Spinal cord (tissue), 10 donors: Measurements from ENCODE around the gene RASGRP1. TPM values are rescaled to one million over a fixed set of nuclear protein-coding genes. Genes with fewer than 3 reads are reported as not detected.

Source experiments
- DNase-seq, 6 donors: peaks; one replicate each; pipeline versions ENCODE4 v3.0.0 to v3.0.0-alpha.2; 2013 to 2015; ENCODE audit warnings: low spot score in 6 of 6, low read depth in 4 of 6
- H3K27ac ChIP-seq: one replicate; pipeline ENCODE4 v1.5.1; 2013; ENCODE audit warnings: low read depth, low read length, control low read depth
- H3K27me3 ChIP-seq: one replicate; pipeline ENCODE4 v1.6.1; 2013; ENCODE audit warnings: low read length; ENCODE audit not compliant: control insufficient read depth, insufficient read depth
- H3K36me3 ChIP-seq: one replicate; pipeline ENCODE4 v1.6.1; 2013; ENCODE audit warnings: low read length; ENCODE audit not compliant: control insufficient read depth, insufficient read depth
- H3K4me1 ChIP-seq: one replicate; pipeline ENCODE4 v1.6.1; 2013; ENCODE audit warnings: low read length; ENCODE audit not compliant: control insufficient read depth, insufficient read depth
- H3K4me3 ChIP-seq: one replicate; pipeline ENCODE4 v1.5.1; 2013; ENCODE audit warnings: low read depth, low read length, control low read depth
- H3K9me3 ChIP-seq: one replicate; pipeline ENCODE4 v1.6.1; 2013; ENCODE audit warnings: low read length; ENCODE audit not compliant: control insufficient read depth, insufficient read depth
- WGBS: methylation state at CpG from one replicate; pipeline ENCODE4 v1.1.5; 2013; ENCODE audit warnings: missing lambda C conversion rate; ENCODE audit not compliant: insufficient coverage; 5-methylcytosine and 5-hydroxymethylcytosine counted together
- polyA plus RNA-seq, 2 donors: library from polyadenylated mRNA; unstranded; fragments of 120-200 nt; gene quantifications; one replicate each; pipeline ENCODE4 v1.2.1, GENCODE V29; 2013; ENCODE audit not compliant: insufficient read length in 2 of 2
- total RNA-seq, 2 donors: library from RNA; depleted of rRNA in 1 of 2; stranded (reverse); fragments of 120-200 nt in 1 of 2; fragments of >200 nt in 1 of 2; gene quantifications; one replicate each; pipeline versions ENCODE4 v1.2.3 to v1.2.4, GENCODE V29; 2013 to 2014
- donor health status: healthy.

Gene RASGRP1
- total and polyA plus RNA-seq, 4 donors, result 3.3 to 6.0 (median 4.2) TPM

DNA sequence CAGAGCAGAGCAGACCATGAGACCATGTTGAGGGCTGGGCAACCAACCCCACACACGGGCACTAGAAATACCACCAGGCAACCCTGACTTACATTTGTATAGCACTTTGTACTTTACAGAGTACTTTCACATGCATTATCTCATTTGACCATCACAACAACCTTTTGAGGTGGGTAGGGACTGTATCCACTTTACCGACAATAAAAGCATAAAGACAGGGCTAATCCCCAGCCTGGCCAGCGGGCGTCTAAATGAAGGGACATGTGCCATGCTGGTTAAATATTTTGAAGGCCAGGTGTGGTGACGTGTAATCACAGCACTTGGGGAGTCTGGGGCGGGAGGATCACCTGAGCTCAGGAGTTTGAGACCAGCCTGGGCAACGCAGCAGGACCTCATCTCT lies 23.6 kb downstream of the RASGRP1 start:
- no peaks in the 10 kb centered on the region for H3K36me3 ChIP-seq
- H3K27ac ChIP-seq, result no peak overlapping the region
- H3K27me3 ChIP-seq, result no peaks in the 10 kb centered on the region
- no peaks in the 10 kb centered on the region for H3K9me3 ChIP-seq
- no peak for DNase-seq
- WGBS, result 90% methylated on average over 5 of the region's 7 CpGs
- H3K4me3 ChIP-seq, result no peak overlapping the region
- peaks cover 2% of the 10 kb centered on the region for H3K4me1 ChIP-seq

DNA sequence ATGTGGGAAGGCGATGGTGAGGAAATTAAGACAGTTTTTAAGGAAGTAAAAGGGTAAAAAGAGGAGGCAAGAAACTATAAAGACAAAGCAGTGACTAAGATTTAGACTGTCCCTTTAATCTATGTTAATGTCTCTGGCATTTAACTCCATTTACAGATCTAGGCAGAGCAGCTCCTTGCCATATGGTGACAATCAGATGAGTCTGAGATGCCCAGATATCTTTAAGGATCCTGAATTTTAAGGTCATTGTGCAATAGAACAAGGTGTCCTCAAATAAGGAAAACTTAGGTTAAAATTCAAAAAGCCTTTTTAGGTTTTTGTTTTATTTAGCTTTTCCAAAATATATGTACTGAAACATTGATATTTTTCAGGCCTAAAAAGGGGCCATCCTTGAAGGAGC lies 24.1 kb downstream of the RASGRP1 start:
- Histone ChIP-seq H3K27ac (no peak overlapping the region), H3K4me3 (no peak overlapping the region), H3K4me1 (peaks cover 3% of the 10 kb centered on the region), H3K9me3 (no peaks in the 10 kb centered on the region), H3K27me3 (no peaks in the 10 kb centered on the region), H3K36me3 (no peaks in the 10 kb centered on the region)
- no peak for DNase-seq
- 100% methylated on average over 1 of the region's 1 CpG for WGBS

DNA sequence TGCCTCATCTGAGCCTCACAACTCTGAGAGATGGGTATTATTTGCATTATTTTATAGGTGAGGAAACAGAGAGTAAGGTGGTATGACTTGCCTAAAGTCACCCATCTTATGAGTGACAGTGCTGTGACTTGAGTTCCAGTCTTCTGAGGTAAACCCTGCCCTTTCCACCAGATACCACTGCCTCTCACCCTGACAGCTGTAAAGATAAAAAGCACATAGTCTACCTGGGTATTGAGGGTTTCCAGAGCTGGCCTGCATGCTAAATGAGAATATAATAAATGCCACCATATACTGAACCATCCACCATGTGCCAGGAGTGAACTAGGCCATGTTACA lies 25.6 kb downstream of the RASGRP1 start:
- H3K36me3 ChIP-seq, result no peaks in the 10 kb centered on the region
- H3K9me3 ChIP-seq, result no peaks in the 10 kb centered on the region
- no peak overlapping the region for H3K27ac ChIP-seq

DNA sequence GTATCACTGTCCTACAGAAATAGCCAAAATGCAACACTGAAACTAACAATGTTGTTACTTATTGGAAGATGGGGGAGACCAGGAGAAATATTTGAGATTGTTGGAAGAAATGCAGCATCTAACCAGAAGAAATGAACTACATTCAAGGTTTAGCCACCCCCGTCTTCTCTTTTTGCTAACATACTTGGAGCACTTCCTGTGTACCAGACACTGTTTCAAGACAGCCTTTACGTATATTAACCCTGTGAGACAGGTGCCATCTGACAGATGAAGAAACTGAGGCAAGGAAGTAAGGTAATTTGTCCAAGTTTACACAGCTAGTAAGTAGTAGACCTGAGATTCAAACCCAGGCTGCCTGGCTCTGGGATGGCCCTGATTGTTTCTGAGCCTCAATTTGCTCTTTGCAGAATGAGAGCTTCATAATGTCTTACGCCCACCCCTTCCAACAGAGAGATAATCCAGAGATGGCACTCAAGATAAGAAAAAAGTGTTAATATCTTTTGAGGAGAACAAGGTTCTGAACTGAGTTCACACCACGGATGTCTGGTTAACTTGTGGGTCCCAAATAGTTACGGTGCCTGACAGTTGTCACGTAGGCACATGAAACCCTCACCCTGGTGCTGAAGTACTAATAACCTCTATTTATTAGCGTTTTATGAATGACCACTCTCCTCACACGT lies 26.1 kb downstream of the RASGRP1 start:
- Histone ChIP-seq H3K4me1 (peaks cover 3% of the 10 kb centered on the region), H3K9me3 (no peaks in the 10 kb centered on the region), H3K27ac (no peak overlapping the region), H3K4me3 (no peak overlapping the region), H3K36me3 (no peaks in the 10 kb centered on the region), H3K27me3 (no peaks in the 10 kb centered on the region)
- 100% methylated on average over 2 of the region's 8 CpGs for WGBS
- DNase-seq, result no peak

More for the DNA sequence above, 25.6 kb downstream of the RASGRP1 start:
- Histone ChIP-seq H3K4me3 (no peak overlapping the region), H3K27me3 (no peaks in the 10 kb centered on the region), H3K4me1 (peaks cover 3% of the 10 kb centered on the region)
- DNase-seq, result no peak

DNA sequence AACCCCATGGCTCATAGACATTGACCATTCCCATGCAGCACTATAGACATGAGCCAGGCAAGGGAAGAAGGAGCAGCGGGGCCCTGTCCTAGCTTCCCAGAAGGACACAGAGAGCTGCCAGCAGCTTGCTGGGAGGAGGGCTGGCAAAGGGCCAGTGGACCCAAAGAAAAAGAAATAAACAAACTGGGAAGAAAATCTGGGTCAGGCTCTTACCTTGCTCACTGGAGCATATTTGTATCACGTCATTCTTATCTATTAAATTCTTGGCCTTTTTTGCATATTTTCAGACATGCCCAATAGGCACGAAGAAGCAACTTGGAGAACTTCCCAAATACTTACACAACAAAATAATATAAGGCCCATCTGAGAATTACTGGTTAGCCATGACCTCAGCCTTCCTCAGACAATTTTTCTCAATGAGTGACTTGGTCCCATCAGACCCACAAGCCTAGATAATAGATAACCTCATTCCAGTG lies 28.4 kb downstream of the RASGRP1 start:
- no peak overlapping the region for H3K4me3 ChIP-seq
- WGBS, result no CpG with 5 or more reads among the region's 3 CpGs
- peak in 1 of 6 donors; percentile 56 for DNase-seq
- H3K9me3 ChIP-seq, result no peaks in the 10 kb centered on the region
- H3K36me3 ChIP-seq, result no peaks in the 10 kb centered on the region
- H3K27me3 ChIP-seq, result no peaks in the 10 kb centered on the region
- no peak overlapping the region for H3K27ac ChIP-seq
- H3K4me1 ChIP-seq, result peaks cover 3% of the 10 kb centered on the region

DNA sequence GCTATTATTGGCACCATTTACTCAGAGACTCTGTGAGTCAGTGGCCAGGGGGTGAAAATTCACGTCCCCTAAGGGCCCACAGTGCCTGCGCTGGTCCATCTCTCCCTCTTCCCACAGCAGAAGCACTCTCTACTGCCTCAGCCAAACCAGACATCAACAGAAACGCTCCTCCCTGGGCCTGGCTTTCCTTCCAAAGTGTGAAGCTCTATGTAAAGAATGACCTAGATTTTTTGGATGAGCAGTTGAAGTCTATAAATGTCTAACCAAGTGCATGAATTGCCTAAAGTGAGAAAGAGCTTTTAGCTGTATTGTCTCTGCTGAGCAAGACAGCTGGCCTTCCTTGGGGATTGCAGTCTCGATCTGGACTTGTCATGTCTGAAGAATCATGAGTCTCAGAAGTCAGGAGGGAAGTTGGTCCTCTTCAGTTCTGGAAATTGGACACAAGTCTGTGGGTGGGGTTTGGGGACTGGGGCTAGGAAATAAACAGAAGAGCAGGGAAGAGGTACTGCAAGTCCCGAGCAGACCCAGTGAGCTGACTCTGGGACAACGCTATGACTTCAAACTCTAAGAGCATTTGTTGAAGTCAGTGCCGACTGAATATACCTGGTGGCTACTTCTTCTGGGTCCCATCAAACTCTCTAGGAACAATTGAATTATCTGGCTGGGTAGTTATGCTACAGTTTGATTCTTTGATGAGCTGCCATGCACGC lies 29.0 kb downstream of the RASGRP1 start:
- H3K4me3 ChIP-seq, result no peak overlapping the region
- H3K9me3 ChIP-seq, result no peaks in the 10 kb centered on the region
- H3K36me3 ChIP-seq, result no peaks in the 10 kb centered on the region
- WGBS, result 86% methylated on average over 6 of the region's 8 CpGs
- DNase-seq, result no peak
- H3K27ac ChIP-seq, result no peak overlapping the region
- H3K4me1 ChIP-seq, result peaks cover 3% of the 10 kb centered on the region
- H3K27me3 ChIP-seq, result no peaks in the 10 kb centered on the region

DNA sequence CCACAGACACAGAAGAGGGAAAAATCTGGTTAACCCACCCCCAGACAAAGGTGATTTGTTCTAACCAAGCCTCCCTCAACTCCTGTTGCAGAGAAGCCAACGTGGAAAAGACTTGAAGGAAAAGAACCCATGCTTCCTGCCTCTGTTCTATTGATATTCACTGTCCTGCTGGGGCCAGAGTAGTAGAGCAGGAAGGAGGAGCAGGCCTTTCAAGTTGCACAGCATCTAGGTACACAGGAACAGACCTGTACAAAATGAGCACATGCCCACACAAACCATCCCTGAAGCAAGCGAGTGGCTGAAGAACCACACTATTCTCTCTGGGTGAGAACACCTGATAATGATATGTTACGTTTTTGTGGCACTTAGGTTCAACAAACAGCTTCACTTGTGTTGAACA lies 29.9 kb downstream of the RASGRP1 start:
- Histone ChIP-seq H3K4me3 (no peak overlapping the region), H3K4me1 (peaks cover 3% of the 10 kb centered on the region), H3K36me3 (no peaks in the 10 kb centered on the region), H3K27me3 (no peaks in the 10 kb centered on the region), H3K27ac (no peak overlapping the region), H3K9me3 (no peaks in the 10 kb centered on the region)
- DNase-seq, result no peak
- no CpG with 5 or more reads among the region's 3 CpGs for WGBS

DNA sequence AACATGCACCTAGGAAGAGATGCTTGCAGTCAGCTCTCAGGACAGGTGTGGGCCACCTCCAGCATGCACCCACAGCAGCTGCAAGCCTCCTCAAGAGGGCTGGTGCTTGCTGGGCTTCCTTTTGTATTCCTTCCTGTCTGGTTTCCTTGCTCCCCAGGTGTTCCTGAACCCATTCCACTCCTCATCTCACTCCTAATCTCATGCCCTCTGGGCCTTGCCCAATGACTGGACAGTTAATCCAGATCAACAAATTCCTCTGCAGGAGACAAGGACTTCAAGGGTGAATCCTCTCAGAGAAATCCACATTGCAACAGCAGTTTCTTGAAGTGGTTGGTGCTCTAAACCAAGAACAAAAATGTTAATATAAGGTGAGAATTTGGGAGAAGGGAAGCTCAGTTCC lies 30.7 kb downstream of the RASGRP1 start:
- Histone ChIP-seq H3K36me3 (no peaks in the 10 kb centered on the region), H3K27ac (no peak overlapping the region), H3K4me1 (peaks cover 3% of the 10 kb centered on the region), H3K4me3 (no peak overlapping the region), H3K9me3 (no peaks in the 10 kb centered on the region), H3K27me3 (no peaks in the 10 kb centered on the region)
- DNase-seq, result no peak

DNA sequence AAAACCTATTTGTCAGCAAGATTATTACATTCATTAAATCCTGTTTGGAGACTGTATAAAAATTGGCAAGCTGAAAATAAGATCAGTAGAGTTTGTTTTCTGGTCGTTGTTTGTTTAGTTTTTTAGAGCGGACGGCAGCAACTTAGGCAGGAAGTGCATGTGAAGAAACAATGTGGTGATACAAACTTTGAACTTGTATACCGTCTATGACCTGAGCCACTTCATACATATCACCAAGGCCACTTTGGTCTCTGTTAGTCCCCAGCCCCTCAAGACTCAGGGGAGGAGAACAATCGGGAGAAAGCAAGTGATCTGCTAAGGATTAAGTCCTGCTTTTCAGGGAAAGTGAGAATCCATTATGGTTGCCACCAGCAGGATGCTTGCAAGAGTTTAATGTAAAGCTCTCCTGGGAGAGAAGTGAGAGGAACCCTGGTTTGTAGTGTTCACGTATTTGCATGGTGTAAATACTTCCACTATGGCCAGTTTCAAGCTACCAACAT lies 31.1 kb downstream of the RASGRP1 start:
- H3K36me3 ChIP-seq, result no peaks in the 10 kb centered on the region

DNA sequence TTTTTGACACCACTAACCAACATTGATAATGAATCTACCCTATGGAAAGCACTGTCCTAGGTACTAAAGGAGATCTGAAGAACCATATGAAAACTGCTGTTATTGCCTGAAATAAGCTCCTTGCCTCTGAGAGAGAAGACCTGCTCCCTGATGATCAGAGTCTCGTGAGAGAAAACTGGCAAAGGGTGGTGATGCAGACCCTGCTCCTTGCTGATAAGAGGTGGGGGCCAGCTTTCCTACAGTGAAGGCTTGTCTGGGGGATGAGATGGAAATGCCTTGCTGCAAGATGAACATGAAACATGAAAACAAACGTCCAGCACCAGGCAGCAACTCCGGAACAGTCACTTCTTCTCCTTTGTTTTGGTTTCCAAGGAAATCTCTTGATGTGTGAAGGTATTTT lies 31.9 kb downstream of the RASGRP1 start:
- Histone ChIP-seq H3K27me3 (no peaks in the 10 kb centered on the region), H3K4me1 (peaks cover 3% of the 10 kb centered on the region), H3K27ac (no peak overlapping the region), H3K4me3 (no peak overlapping the region), H3K36me3 (no peaks in the 10 kb centered on the region), H3K9me3 (no peaks in the 10 kb centered on the region)
- DNase-seq, result no peak
- 57% methylated on average over 3 of the region's 3 CpGs for WGBS

More for the DNA sequence above, 31.1 kb downstream of the RASGRP1 start:
- Histone ChIP-seq H3K4me1 (peaks cover 3% of the 10 kb centered on the region), H3K9me3 (no peaks in the 10 kb centered on the region), H3K27me3 (no peaks in the 10 kb centered on the region), H3K27ac (no peak overlapping the region), H3K4me3 (no peak overlapping the region)
- no peak for DNase-seq
- 63% methylated on average over 1 of the region's 6 CpGs for WGBS
